Activated B cell treated with CpG ODN at 0.5 μM for 24 hours (primary cell): ENCODE measurements around the gene CNNM4. TPM values are rescaled to one million over a fixed set of nuclear protein-coding genes. Genes with fewer than 3 reads are reported as not detected.
"Not testable (repeated sequence)": the region's sequence is repeated elsewhere in the genome, so short reads cannot be mapped to it uniquely, and the experiment has no call there.

ENCODE experiments used
- ATAC-seq: fragments of 200-7000 bp; cut with Tn5 transposase; one replicate; pipeline ENCODE4 v1.10.0; 2021; ENCODE audit warnings: low read depth, mild to moderate bottlenecking, moderate library complexity
- CTCF ChIA-PET: fragments of 350-600 bp; sonication (Branson Sonifier 250); formaldehyde crosslinking; loops from one replicate; lab custom pipeline; 2021; ENCODE audit warnings: antibody characterized with exemption; lab: Charles Lee
- POLR2A ChIA-PET: fragments of 350-600 bp; sonication (Branson Sonifier 250); formaldehyde crosslinking; loops from one replicate; lab custom pipeline; 2021; ENCODE audit warnings: antibody characterized with exemption; lab: Charles Lee
- DNase-seq: peaks from one replicate; pipeline ENCODE4 v3.0.0; 2022
- H3K27ac Mint-ChIP-seq: one replicate; pipeline ENCODE4 v1.8.0; 2020; ENCODE audit warnings: mixed read lengths
- H3K27me3 Mint-ChIP-seq: one replicate; pipeline ENCODE4 v1.8.0; 2021; ENCODE audit warnings: mixed read lengths
- H3K36me3 Mint-ChIP-seq: one replicate; pipeline ENCODE4 v1.8.0; 2021; ENCODE audit warnings: low read depth, mixed read lengths
- H3K4me1 Mint-ChIP-seq: one replicate; pipeline ENCODE4 v1.8.0; 2021; ENCODE audit warnings: mixed read lengths
- H3K4me3 Mint-ChIP-seq: one replicate; pipeline ENCODE4 v1.8.0; 2020; ENCODE audit warnings: mild to moderate bottlenecking, mixed read lengths
- H3K9me3 Mint-ChIP-seq: one replicate; pipeline ENCODE4 v1.8.0; 2020; ENCODE audit warnings: mixed read lengths
- CTCF ChIP-seq: fragments of 200-600 bp; IDR thresholded peaks from one replicate; pipeline ENCODE4 v1.8.0; 2022; ENCODE audit warnings: antibody characterized with exemption, mild to moderate bottlenecking
- intact Hi-C: fragments of 100-400 bp; cut with micrococcal nuclease; formaldehyde crosslinking; loops from one replicate; pipeline ENCODE4 v1.15.1; 2024
- total RNA-seq: library from RNA; stranded (reverse); gene quantifications from 2 replicates; pipeline ENCODE4 v1.2.3, GENCODE V29; 2022

Gene CNNM4
- total RNA-seq, 1 donor from 2014 or later = 10.0 TPM

- Mint-ChIP-seq H3K4me3 (no peak overlapping the region), H3K27me3 (no peaks in the 10 kb centered on the region), H3K9me3 (no peaks in the 10 kb centered on the region), H3K27ac (no peak overlapping the region), H3K4me1 (peaks cover 2% of the 10 kb centered on the region), H3K36me3 (no peaks in the 10 kb centered on the region)
- POLR2A ChIA-PET = no interaction called here
- CTCF ChIA-PET = no interaction called here
- DNase-seq (no peak), ATAC-seq (no peak)
- intact Hi-C loops = no loop called here
- no peak for TF ChIP-seq CTCF
These were observed 28.5 kb downstream of the CNNM4 start for GRCh38 chr2:96789245-96789617.

GRCh38 chr2:96792772-96793749 lies 32.4 kb downstream of the CNNM4 start:
- no peak for ATAC-seq
- H3K4me3 Mint-ChIP-seq = no peak overlapping the region
- H3K27ac Mint-ChIP-seq = no peak overlapping the region
- no peaks in the 10 kb centered on the region for H3K9me3 Mint-ChIP-seq
- peaks cover 16% of the 10 kb centered on the region for H3K36me3 Mint-ChIP-seq
- intact Hi-C loops = no loop called here
- DNase-seq = no peak
- H3K4me1 Mint-ChIP-seq = peaks cover 2% of the 10 kb centered on the region
- ChIA-PET POLR2A (interaction anchor here (0.5 to 0.6 kb wide), 2 partner anchors 61 to 65 kb away, joined by 3 to 8 read pairs; no protein-coding TSS in a partner anchor), CTCF (interaction anchor here (1.3 kb wide), 1 partner anchor 30 kb away, joined by 3 read pairs; no protein-coding TSS in a partner anchor)
- no peaks in the 10 kb centered on the region for H3K27me3 Mint-ChIP-seq
- TF ChIP-seq CTCF = no peak

GRCh38 chr2:96795076-96795475 lies 34.4 kb downstream of the CNNM4 start:
- peaks cover 35% of the 10 kb centered on the region for H3K36me3 Mint-ChIP-seq
- no peak for TF ChIP-seq CTCF
- ATAC-seq = no peak
- no peak overlapping the region for H3K27ac Mint-ChIP-seq
- intact Hi-C loops = no loop called here
- DNase-seq = no peak
- no peaks in the 10 kb centered on the region for H3K27me3 Mint-ChIP-seq
- H3K4me1 Mint-ChIP-seq = no peaks in the 10 kb centered on the region
- H3K4me3 Mint-ChIP-seq = no peak overlapping the region
- ChIA-PET CTCF (no interaction called here), POLR2A (no interaction called here)
- H3K9me3 Mint-ChIP-seq = no peaks in the 10 kb centered on the region

GRCh38 chr2:96796497-96796896 lies 35.8 kb downstream of the CNNM4 start:
- peaks cover 35% of the 10 kb centered on the region for H3K36me3 Mint-ChIP-seq
- CTCF ChIA-PET, DNase-seq, H3K27me3 Mint-ChIP-seq, H3K4me1 Mint-ChIP-seq, intact Hi-C loops, H3K9me3 Mint-ChIP-seq, H3K27ac Mint-ChIP-seq, H3K4me3 Mint-ChIP-seq, ATAC-seq, POLR2A ChIA-PET: not testable (repeated sequence)

- DNase-seq (no peak), ATAC-seq (no peak)
- H3K9me3 Mint-ChIP-seq = no peaks in the 10 kb centered on the region
- no peak overlapping the region for H3K4me3 Mint-ChIP-seq
- peaks cover 35% of the 10 kb centered on the region for H3K36me3 Mint-ChIP-seq
- H3K4me1 Mint-ChIP-seq = no peaks in the 10 kb centered on the region
- H3K27ac Mint-ChIP-seq = no peak overlapping the region
- TF ChIP-seq CTCF = no peak
- intact Hi-C loops = no loop called here
- no peaks in the 10 kb centered on the region for H3K27me3 Mint-ChIP-seq
- POLR2A ChIA-PET = interaction anchor here (0.9 kb wide), 1 partner anchor 1768 kb away, joined by 3 read pairs; no protein-coding TSS in a partner anchor
- CTCF ChIA-PET = interaction anchor here (1.1 to 1.5 kb wide), 3 partner anchors 19 to 170 kb away, joined by 3 to 5 read pairs (median 3); partner anchors contain the start of gene CNNM3
These were observed 36.4 kb downstream of the CNNM4 start for GRCh38 chr2:96797066-96797625.
